Raji (cell line): ENCODE measurements around the gene PLK3.

ENCODE experiments used
- POLR2A ChIP-seq: IDR thresholded peaks from 2 replicates; pipeline ENCODE4 v1.6.1; 2011; ENCODE audit warnings: low read depth, low read length, control low read depth; ENCODE audit not compliant: insufficient read depth

The PLK3 gene

DNA sequence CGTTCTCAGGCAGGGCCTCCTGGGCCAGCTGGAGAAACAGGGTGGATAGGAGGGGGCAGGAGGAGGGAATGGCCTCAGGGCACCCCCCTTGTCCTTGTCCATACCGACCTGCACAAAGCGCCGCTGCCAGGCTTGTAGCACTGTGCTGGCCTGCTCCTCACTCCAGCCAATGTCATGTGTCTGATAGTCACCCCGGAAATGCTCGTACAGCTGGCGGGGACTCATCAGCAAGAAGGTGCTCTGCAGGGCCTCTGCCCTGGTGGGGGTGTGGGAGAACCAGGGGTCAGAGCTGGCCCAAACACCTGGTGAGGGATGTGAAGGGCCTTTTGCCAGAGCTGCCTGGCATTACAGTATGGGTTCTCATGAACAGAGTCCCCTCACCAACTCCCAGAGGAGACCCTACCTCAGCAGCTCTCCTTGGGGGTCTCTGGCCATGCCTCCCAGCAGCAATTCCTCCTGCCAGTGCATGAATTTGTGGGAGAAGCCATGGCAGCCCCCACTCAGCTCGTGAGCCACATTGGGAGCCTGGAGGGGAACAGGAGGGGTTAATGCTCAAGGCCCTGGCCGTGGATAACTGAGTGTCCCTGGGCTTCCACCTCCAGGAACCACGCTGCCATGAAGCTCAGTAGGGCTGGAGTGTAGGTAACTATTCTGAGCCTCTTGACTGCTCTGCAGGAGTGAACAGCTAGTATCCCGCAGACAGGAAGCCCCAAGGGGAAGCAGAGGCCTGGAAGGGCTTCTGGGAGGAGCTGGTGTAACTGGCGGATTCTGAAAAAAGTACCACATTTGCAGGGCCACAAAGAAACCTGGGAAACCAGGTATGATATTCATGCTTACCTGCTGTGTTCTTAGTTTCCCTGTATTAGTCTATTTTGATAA is 29.6 kb downstream of the PLK3 start:
- TF ChIP-seq POLR2A: no peak

GRCh38 chr1:44830900-44831304 is 30.7 kb downstream of the PLK3 start:
- no peak for TF ChIP-seq POLR2A

GRCh38 chr1:44831516-44831915 is 31.3 kb downstream of the PLK3 start:
- TF ChIP-seq POLR2A: no peak

DNA sequence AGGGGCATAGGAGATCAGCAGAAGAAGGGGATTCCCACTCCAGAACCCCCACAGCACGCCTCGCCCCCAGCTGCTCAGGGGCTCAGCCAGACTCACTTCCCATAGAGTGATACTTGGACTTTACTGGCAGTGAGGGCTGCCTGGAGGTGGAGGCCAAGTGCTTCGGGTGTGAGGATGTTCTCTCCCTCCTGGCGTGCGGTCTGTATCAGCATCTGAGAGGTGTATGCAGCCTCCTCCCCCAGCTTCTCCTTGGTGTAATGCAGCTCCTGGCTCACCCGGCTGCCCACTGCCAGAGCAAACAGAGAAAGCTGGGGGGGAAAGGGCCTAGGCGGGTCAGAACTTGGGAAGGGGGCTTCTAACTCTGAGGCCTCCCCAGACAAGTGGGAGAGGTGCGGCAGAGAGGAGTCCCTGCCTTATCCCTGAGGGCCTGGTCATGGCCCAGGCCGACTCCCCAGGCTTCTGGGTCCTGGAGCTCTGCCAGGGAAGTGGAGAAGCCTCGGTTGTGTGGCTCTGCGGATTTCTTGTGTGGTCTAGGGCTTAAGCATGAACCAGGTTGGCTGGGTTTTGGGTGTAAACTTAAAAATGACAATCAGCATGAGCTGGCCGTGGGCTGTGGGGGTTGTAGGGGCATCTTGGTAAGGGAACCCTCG is 32.0 kb downstream of the PLK3 start:
- TF ChIP-seq POLR2A: no peak

GRCh38 chr1:44834328-44834727 is 34.2 kb downstream of the PLK3 start:
- no peak for TF ChIP-seq POLR2A

GRCh38 chr1:44835738-44836675 is 35.8 kb downstream of the PLK3 start:
- TF ChIP-seq POLR2A: 0 out of 2 replicates have a peak, but pooled peaks have one; percentile 16

DNA sequence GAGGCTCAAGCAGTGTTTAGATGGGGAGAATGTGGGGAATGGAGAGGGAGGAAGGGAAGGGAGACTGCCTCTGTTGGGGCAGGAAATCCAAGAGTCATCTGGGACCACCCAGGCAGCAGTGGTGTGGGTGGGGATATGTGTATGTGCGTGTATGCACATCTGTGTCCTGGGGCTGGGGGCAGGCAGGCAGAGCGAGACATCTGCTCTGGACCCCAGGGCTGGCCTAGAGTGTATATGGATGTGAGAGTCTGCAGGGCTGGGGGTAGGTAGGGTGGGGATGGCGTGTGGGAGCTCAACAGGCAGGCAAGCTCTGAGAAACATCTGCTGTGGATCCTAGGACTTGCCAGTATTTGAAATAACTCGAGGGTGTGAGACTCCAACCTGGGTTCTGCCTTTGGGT is 39.4 kb downstream of the PLK3 start:
- no peak for TF ChIP-seq POLR2A

GRCh38 chr1:44842486-44842861 is 42.3 kb downstream of the PLK3 start:
- no peak for TF ChIP-seq POLR2A

DNA sequence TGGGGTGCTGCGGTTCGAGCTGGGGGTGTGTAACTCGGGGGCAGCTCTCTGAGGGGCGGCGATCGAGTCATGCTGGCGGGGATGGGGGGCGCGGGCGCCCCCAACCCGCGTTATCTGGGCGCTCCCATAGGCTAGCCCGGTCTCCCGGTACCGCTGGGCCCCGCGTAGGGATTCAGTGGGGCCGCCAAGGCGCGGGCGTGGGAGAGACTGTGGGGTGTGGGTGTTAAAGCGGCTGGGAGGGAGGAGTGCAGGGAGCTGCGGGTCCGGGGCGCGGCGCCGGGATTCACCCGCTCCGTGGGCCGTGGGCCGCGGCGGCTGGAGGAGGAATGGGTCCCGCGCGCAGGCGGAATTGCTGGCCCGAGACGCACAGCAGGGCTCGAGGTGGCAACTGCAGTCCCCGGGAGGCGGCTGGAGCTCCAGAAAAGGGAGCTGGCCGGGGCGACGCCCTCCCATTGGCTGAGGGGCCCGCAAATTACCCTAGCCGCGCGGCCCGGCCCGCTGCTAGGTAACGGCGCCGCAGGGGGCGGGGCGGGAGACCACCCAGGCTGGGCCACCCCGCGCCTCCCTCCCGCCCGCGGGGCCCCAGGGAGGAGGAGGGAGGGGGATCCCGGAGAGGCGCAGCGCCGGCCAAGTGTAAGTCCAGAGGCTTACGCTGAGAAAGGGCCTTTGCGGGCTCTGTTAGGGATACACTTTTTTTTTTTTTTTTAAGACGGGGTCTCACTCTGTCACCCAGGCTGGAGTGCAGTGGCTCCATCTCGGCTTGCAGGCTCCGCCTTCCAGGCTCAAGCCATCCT is 42.9 kb downstream of the PLK3 start, which contains the start of gene PTCH2:
PTCH2 (minus strand) TSS at position 392 of the 794 bp plus-strand sequence; CDS start at position 71, 321 bp downstream.
- no peak for TF ChIP-seq POLR2A

GRCh38 chr1:44846985-44847384 is 46.8 kb downstream of the PLK3 start:
- no peak for TF ChIP-seq POLR2A

DNA sequence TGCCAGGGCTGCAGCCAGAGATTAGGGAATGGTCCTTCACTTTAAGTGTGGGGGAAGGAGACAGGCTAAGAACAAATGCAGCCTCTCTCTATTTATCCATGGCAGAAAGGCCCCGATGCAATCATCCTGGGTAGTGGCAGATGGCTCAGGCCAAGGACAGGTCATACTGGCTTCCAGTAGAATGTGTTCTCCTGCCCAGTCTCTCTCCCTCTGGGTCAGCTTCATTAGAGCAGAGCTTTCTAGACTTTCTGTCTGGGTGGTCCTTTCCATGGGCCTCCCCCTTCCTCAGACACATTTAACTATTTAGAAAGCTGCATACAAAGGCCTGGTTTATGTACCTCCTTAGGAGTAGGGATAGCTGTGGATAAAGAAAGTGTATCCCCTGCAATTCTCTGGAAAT is 47.7 kb downstream of the PLK3 start:
- TF ChIP-seq POLR2A: no peak

- TF ChIP-seq POLR2A: no peak
These were observed 48.4 kb downstream of the PLK3 start for GRCh38 chr1:44848456-44849181.

GRCh38 chr1:44849575-44850132 is 49.5 kb downstream of the PLK3 start:
- no peak for TF ChIP-seq POLR2A
